HEK293T (cell line): ENCODE data around the gene BRD7.

Experiments
- CTCF ChIA-PET: fragments of 350-600 bp; formaldehyde crosslinking; extraction: SDS; loops from one replicate; lab custom pipeline; 2021; ENCODE audit warnings: antibody characterized with exemption, inconsistent platforms; lab: Yijun Ruan, JAX
- POLR2A ChIA-PET: fragments of 350-600 bp; formaldehyde crosslinking; extraction: SDS; loops from one replicate; lab custom pipeline; 2020; ENCODE audit warnings: antibody characterized with exemption, inconsistent platforms; lab: Yijun Ruan, JAX
- DNase-seq: peaks from one replicate; pipeline ENCODE4 v3.0.0; 2012; ENCODE audit warnings: mixed read lengths; ENCODE audit errors: extremely low spot score
- ARNT ChIP-seq: fragments of 450-650 bp; IDR thresholded peaks from 2 replicates; pipeline ENCODE4 v1.6.1; 2017; ENCODE audit warnings: mild to moderate bottlenecking
- BHLHE40 ChIP-seq: fragments of 450-650 bp; IDR thresholded peaks from 2 replicates; pipeline ENCODE4 v1.6.1; 2016; ENCODE audit warnings: mild to moderate bottlenecking, moderate library complexity, borderline replicate concordance
- CTBP1 ChIP-seq: fragments of 450-650 bp; IDR thresholded peaks from 2 replicates; pipeline ENCODE4 v1.6.1; 2016; ENCODE audit warnings: borderline replicate concordance
- ELF4 ChIP-seq: fragments of 450-650 bp; IDR thresholded peaks from 2 replicates; pipeline ENCODE4 v1.6.1; 2017; ENCODE audit warnings: antibody characterized with exemption
- FOXA1 ChIP-seq: fragments of 450-650 bp; IDR thresholded peaks from 2 replicates; pipeline ENCODE4 v1.6.1; 2016; ENCODE audit warnings: mild to moderate bottlenecking
- FOXK2 ChIP-seq: fragments of 450-650 bp; IDR thresholded peaks from 2 replicates; pipeline ENCODE4 v1.6.1; 2016; ENCODE audit warnings: mild to moderate bottlenecking
- FOXM1 ChIP-seq: fragments of 450-650 bp; IDR thresholded peaks from 2 replicates; pipeline ENCODE4 v1.6.1; 2017; ENCODE audit warnings: mild to moderate bottlenecking, borderline replicate concordance
- HDGF ChIP-seq: fragments of 450-650 bp; IDR thresholded peaks from 2 replicates; pipeline ENCODE4 v1.6.1; 2017; ENCODE audit warnings: antibody characterized with exemption, borderline replicate concordance
- L3MBTL2 ChIP-seq: fragments of 450-650 bp; conservative IDR thresholded peaks from 2 replicates; pipeline ENCODE4 v1.6.1; 2016; ENCODE audit warnings: mild to moderate bottlenecking
- LEF1 ChIP-seq: fragments of 450-650 bp; IDR thresholded peaks from 2 replicates; pipeline ENCODE4 v1.6.1; 2017; ENCODE audit warnings: mild to moderate bottlenecking, borderline replicate concordance
- NFRKB ChIP-seq: fragments of 450-650 bp; IDR thresholded peaks from 2 replicates; pipeline ENCODE4 v1.6.1; 2016; ENCODE audit warnings: mild to moderate bottlenecking, moderate library complexity
- PKNOX1 ChIP-seq: fragments of 450-650 bp; IDR thresholded peaks from 2 replicates; pipeline ENCODE4 v1.6.1; 2016
- SP1 ChIP-seq: fragments of 450-650 bp; IDR thresholded peaks from 2 replicates; pipeline ENCODE4 v1.6.1; 2017
- SUZ12 ChIP-seq: fragments of 450-650 bp; IDR thresholded peaks from 2 replicates; pipeline ENCODE4 v1.6.1; 2016; ENCODE audit warnings: mild to moderate bottlenecking
- TARDBP ChIP-seq: fragments of 450-650 bp; IDR thresholded peaks from 2 replicates; pipeline ENCODE4 v1.6.1; 2016
- ZNF384 ChIP-seq: fragments of 450-650 bp; IDR thresholded peaks from 2 replicates; pipeline ENCODE4 v1.6.1; 2016

The BRD7 gene

GRCh38 chr16:50269769-50270509 is 98.8 kb downstream of the BRD7 start:
- TF ChIP-seq SP1 (no peak), CTBP1 (no peak), HDGF (no peak), FOXK2 (no peak), TARDBP (no peak), LEF1 (no peak), ZNF384 (no peak), PKNOX1 (no peak), FOXA1 (no peak), NFRKB (no peak), ELF4 (no peak), L3MBTL2 (no peak), SUZ12 (no peak), ARNT (no peak), BHLHE40 (no peak)
- ChIA-PET POLR2A (no interaction called here), CTCF (no interaction called here)
- no peak for DNase-seq

GRCh38 chr16:50269061-50269705 is 99.6 kb downstream of the BRD7 start:
- CTCF ChIA-PET, result no interaction called here
- no peak for DNase-seq
- no peak for TF ChIP-seq PKNOX1
- TF ChIP-seq SUZ12, result no peak
- no peak for TF ChIP-seq TARDBP
- TF ChIP-seq ARNT, result no peak
- no peak for TF ChIP-seq FOXM1
- TF ChIP-seq L3MBTL2, result no peak
- no peak for TF ChIP-seq NFRKB
- TF ChIP-seq HDGF, result no peak
- TF ChIP-seq CTBP1, result no peak
- TF ChIP-seq ZNF384, result no peak
- TF ChIP-seq FOXK2, result no peak
- POLR2A ChIA-PET, result no interaction called here

- ChIA-PET POLR2A (no interaction called here), CTCF (no interaction called here)
- no peak for DNase-seq
- TF ChIP-seq TARDBP (no peak), FOXK2 (no peak), HDGF (no peak), ZNF384 (no peak), ELF4 (no peak), ARNT (no peak), NFRKB (no peak), BHLHE40 (no peak), L3MBTL2 (no peak), CTBP1 (no peak), SUZ12 (no peak), SP1 (no peak), FOXA1 (no peak), PKNOX1 (no peak), FOXM1 (no peak), LEF1 (no peak)
Measured at GRCh38 chr16:50268352-50268751, 100.4 kb downstream of the BRD7 start.

- ChIA-PET CTCF (no interaction called here), POLR2A (no interaction called here)
- no peak for TF ChIP-seq BHLHE40
- TF ChIP-seq FOXK2, result no peak
- TF ChIP-seq FOXA1, result no peak
- TF ChIP-seq TARDBP, result no peak
- TF ChIP-seq SP1, result no peak
- no peak for TF ChIP-seq L3MBTL2
- no peak for TF ChIP-seq ARNT
- no peak for TF ChIP-seq SUZ12
- no peak for TF ChIP-seq FOXM1
- TF ChIP-seq ZNF384, result no peak
- no peak for TF ChIP-seq ELF4
- TF ChIP-seq CTBP1, result no peak
- no peak for TF ChIP-seq HDGF
- TF ChIP-seq PKNOX1, result no peak
- no peak for TF ChIP-seq LEF1
- TF ChIP-seq NFRKB, result no peak
- DNase-seq, result no peak
Measured at GRCh38 chr16:50267651-50268050, 101.1 kb downstream of the BRD7 start.

GRCh38 chr16:50267151-50267631 is 101.6 kb downstream of the BRD7 start:
- no peak for DNase-seq
- TF ChIP-seq FOXA1, result no peak
- no peak for TF ChIP-seq ZNF384
- no peak for TF ChIP-seq NFRKB
- TF ChIP-seq ELF4, result no peak
- no peak for TF ChIP-seq PKNOX1
- no peak for TF ChIP-seq ARNT
- TF ChIP-seq FOXK2, result no peak
- TF ChIP-seq HDGF, result no peak
- TF ChIP-seq FOXM1, result no peak
- no peak for TF ChIP-seq LEF1
- no peak for TF ChIP-seq TARDBP
- no peak for TF ChIP-seq SUZ12
- no peak for TF ChIP-seq L3MBTL2
- no peak for TF ChIP-seq SP1
- TF ChIP-seq CTBP1, result no peak
- TF ChIP-seq BHLHE40, result no peak
- CTCF ChIA-PET, result no interaction called here
- POLR2A ChIA-PET, result no interaction called here
